Prostate gland (tissue), 2 donors: ENCODE data around the gene CCL5. TPM values are rescaled to one million over a fixed set of nuclear protein-coding genes. Genes with fewer than 3 reads are reported as not detected.

Experiments
- DNase-seq: peaks from one replicate; pipeline ENCODE4 v3.0.0-alpha.2; 2019; ENCODE audit warnings: low spot score
- H3K27ac ChIP-seq, 2 donors: fragments of 200-600 bp; sonication (generic); 2 replicates each; pipeline ENCODE4 v1.5.1; 2017 to 2019
- H3K27me3 ChIP-seq: fragments of 200-600 bp; sonication (generic); replicated peaks from 2 replicates; pipeline ENCODE4 v1.5.1; 2019; ENCODE audit not compliant: insufficient read depth
- H3K36me3 ChIP-seq, 2 donors: fragments of 200-600 bp; sonication (generic); 1 replicate in 1 of 2; 2 replicates in 1 of 2; pipeline versions ENCODE4 v1.5.1 to v1.8.1; 2017 to 2019
- H3K4me1 ChIP-seq: fragments of 200-600 bp; sonication (generic); replicated peaks from 2 replicates; pipeline ENCODE4 v1.5.1; 2019
- H3K4me3 ChIP-seq, 2 donors: fragments of 200-600 bp; sonication (generic); 2 replicates each; pipeline ENCODE4 v1.5.1; 2017 to 2019
- H3K9me3 ChIP-seq: fragments of 200-600 bp; sonication (generic); 2 replicates; pipeline ENCODE4 v1.5.1; 2017
- CTCF ChIP-seq, 4 experiments: fragments of 200-600 bp in 2 of 4; fragments of 450-650 bp in 2 of 4; sonication (generic) in 2 of 4; IDR thresholded peaks; 1 replicate in 3 of 4; 2 replicates in 1 of 4; pipeline ENCODE4 v1.5.1; 2016 to 2019; ENCODE audit warnings: antibody characterized with exemption in 4 of 4, mild to moderate bottlenecking in 2 of 4, moderate library complexity in 2 of 4
- POLR2A ChIP-seq: fragments of 450-650 bp; IDR thresholded peaks from one replicate; pipeline ENCODE4 v1.6.1; 2016; ENCODE audit warnings: antibody characterized with exemption, mild to moderate bottlenecking
- POLR2AphosphoS5 ChIP-seq: sonication (generic); formaldehyde crosslinking; IDR thresholded peaks from one replicate; pipeline ENCODE4 v1.6.1; 2017; ENCODE audit warnings: antibody characterized with exemption
- WGBS: methylation state at CpG from one replicate; pipeline ENCODE4 v1.1.5; 2018; 5-methylcytosine and 5-hydroxymethylcytosine counted together
- intact Hi-C: fragments of 100-400 bp; cut with DNase I; formaldehyde crosslinking; loops from one replicate; pipeline ENCODE4 v1.14.2; 2022
- total RNA-seq, 2 donors: library from RNA; depleted of rRNA; stranded (reverse); fragments of >200 nt; gene quantifications; one replicate each; pipeline ENCODE4 v1.1.0, GENCODE V29; 2016

The CCL5 gene
- total RNA-seq, 2 donors from 2014 or later, result 1.2 to 4.5 TPM

- no peak overlapping the region for H3K27ac ChIP-seq
- no peaks in the 10 kb centered on the region for H3K27me3 ChIP-seq
- no peaks in the 10 kb centered on the region for H3K36me3 ChIP-seq
- no peaks in the 10 kb centered on the region for H3K4me1 ChIP-seq
- no peak for DNase-seq
- TF ChIP-seq POLR2AphosphoS5 (no peak), POLR2A (no peak), CTCF (IDR thresholded peaks at IDR 0.05) (no peak)
- WGBS, result 95% methylated on average over 4 of the region's 4 CpGs
- no peaks in the 10 kb centered on the region for H3K9me3 ChIP-seq
- intact Hi-C loops, result no loop called here
- no peak overlapping the region for H3K4me3 ChIP-seq
These were observed 13.6 kb upstream of the CCL5 start for GRCh38 chr17:35893751-35894150.

- Histone ChIP-seq H3K36me3 (no peaks in the 10 kb centered on the region), H3K9me3 (no peaks in the 10 kb centered on the region), H3K27me3 (no peaks in the 10 kb centered on the region), H3K4me1 (no peaks in the 10 kb centered on the region), H3K27ac (no peak overlapping the region), H3K4me3 (no peak overlapping the region)
- WGBS, result 57% methylated on average over 6 of the region's 6 CpGs
- no peak for DNase-seq
- TF ChIP-seq POLR2AphosphoS5 (no peak), POLR2A (no peak), CTCF (IDR thresholded peaks at IDR 0.05) (no peak)
- intact Hi-C loops, result no loop called here
These were observed 12.2 kb upstream of the CCL5 start for GRCh38 chr17:35892091-35893035.

- intact Hi-C loops, result no loop called here
These were observed 11.1 kb upstream of the CCL5 start for GRCh38 chr17:35891269-35891668.

GRCh38 chr17:35890774-35891155 lies 10.6 kb upstream of the CCL5 start:
- intact Hi-C loops, result no loop called here
- Histone ChIP-seq H3K36me3 (no peaks in the 10 kb centered on the region), H3K4me1 (no peaks in the 10 kb centered on the region), H3K27ac (no peak overlapping the region), H3K4me3 (no peak overlapping the region), H3K9me3 (no peaks in the 10 kb centered on the region), H3K27me3 (no peaks in the 10 kb centered on the region)
- WGBS, result 34% methylated on average over 4 of the region's 4 CpGs
- DNase-seq, result no peak
- TF ChIP-seq POLR2AphosphoS5, result no peak
- no peak for TF ChIP-seq POLR2A
- TF ChIP-seq CTCF (IDR thresholded peaks at IDR 0.05), result no peak

More at GRCh38 chr17:35891269-35891668, 11.1 kb upstream of the CCL5 start:
- H3K27ac ChIP-seq, result no peak overlapping the region
- DNase-seq, result no peak
- H3K4me1 ChIP-seq, result no peaks in the 10 kb centered on the region
- H3K9me3 ChIP-seq, result no peaks in the 10 kb centered on the region
- H3K27me3 ChIP-seq, result no peaks in the 10 kb centered on the region
- WGBS, result 78% methylated on average over 4 of the region's 4 CpGs
- H3K36me3 ChIP-seq, result no peaks in the 10 kb centered on the region
- no peak overlapping the region for H3K4me3 ChIP-seq
- TF ChIP-seq POLR2AphosphoS5, result no peak
- TF ChIP-seq POLR2A, result no peak
- no peak for TF ChIP-seq CTCF (IDR thresholded peaks at IDR 0.05)
